ENCODE measurements around the gene RPL28. TPM values are rescaled to one million over a fixed set of nuclear protein-coding genes. Genes with fewer than 3 reads are reported as not detected.

RPL28 gene
- total RNA-seq (2014; rRNA removed; shearing (Covaris generic)): 733 and 1,703 TPM in 2 replicates
- 1,672 and 3,217 TPM in 2 replicates for polyA plus RNA-seq (2015; cell fraction: cytosol; rRNA removed)
- 715 and 767 TPM in 2 replicates for polyA plus RNA-seq (2015; cell fraction: nucleus; rRNA removed)

GRCh38 chr19:55385724-55386492 is at the start of gene RPL28:
Gene RPL28 (plus strand): TSS chr19:55385932. CDS start chr19:55386358, 426 bp downstream.
- DNase-seq (ENCODE audit: low read depth): peak; percentile 97

GRCh38 chr19:55336101-55336500 is 49.6 kb upstream of the RPL28 start:
- peak; percentile 42 for DNase-seq (ENCODE audit: low read depth)

- DNase-seq (ENCODE audit: low read depth): peak; percentile 100
Observed at GRCh38 chr19:55339105-55339888, 46.4 kb upstream of the RPL28 start, which contains the start of gene KMT5C. Gene KMT5C (plus strand): TSS chr19:55339876. CDS start chr19:55341937, 2,061 bp downstream.

GRCh38 chr19:55339889-55340783 is 45.6 kb upstream of the RPL28 start:
- no peak for DNase-seq (ENCODE audit: low read depth)

GRCh38 chr19:55340784-55341147 is 45.0 kb upstream of the RPL28 start:
- DNase-seq (ENCODE audit: low read depth): no peak

- DNase-seq (ENCODE audit: low read depth): no peak
Observed at GRCh38 chr19:55341171-55341588, 44.6 kb upstream of the RPL28 start.

- no peak for DNase-seq (ENCODE audit: low read depth)
Observed at GRCh38 chr19:55341595-55342531, 43.9 kb upstream of the RPL28 start.

- DNase-seq (ENCODE audit: low read depth): no peak
Observed at GRCh38 chr19:55344444-55344843, 41.3 kb upstream of the RPL28 start.

- no peak for DNase-seq (ENCODE audit: low read depth)
Observed at GRCh38 chr19:55345101-55345817, 40.5 kb upstream of the RPL28 start.

GRCh38 chr19:55345818-55346724 is 39.7 kb upstream of the RPL28 start:
- DNase-seq (ENCODE audit: low read depth): no peak

GRCh38 chr19:55346725-55347441 is 38.8 kb upstream of the RPL28 start:
- DNase-seq (ENCODE audit: low read depth): no peak

- no peak for DNase-seq (ENCODE audit: low read depth)
Observed at GRCh38 chr19:55347442-55348009, 38.2 kb upstream of the RPL28 start.

GRCh38 chr19:55348317-55349034 is 37.3 kb upstream of the RPL28 start:
- no peak for DNase-seq (ENCODE audit: low read depth)

- DNase-seq (ENCODE audit: low read depth): no peak
Observed at GRCh38 chr19:55350620-55351315, 35.0 kb upstream of the RPL28 start.

GRCh38 chr19:55352040-55352439 is 33.7 kb upstream of the RPL28 start:
- peak; percentile 64 for DNase-seq (ENCODE audit: low read depth)

Measured in HT1080 (cell line).